Esophagus squamous epithelium (tissue), 5 donors: ENCODE measurements around the gene CA9. TPM values are rescaled to one million over a fixed set of nuclear protein-coding genes. Genes with fewer than 3 reads are reported as not detected.

Experiments
- DNase-seq: peaks from one replicate; lab custom pipeline; 2025; lab: John Stamatoyannopoulos, UW
- H3K27ac ChIP-seq, 4 donors: fragments of 200-600 bp; sonication (generic); one replicate each; pipeline ENCODE4 v1.5.1; 2016 to 2019; ENCODE audit warnings: mild to moderate bottlenecking in 1 of 4
- H3K27me3 ChIP-seq, 4 donors: fragments of 200-600 bp; sonication (generic); 1 replicate in 3 of 4; 2 replicates in 1 of 4; pipeline versions ENCODE4 v1.5.1 to v1.6.0; 2017 to 2021; ENCODE audit warnings: antibody characterized with exemption in 1 of 4
- H3K36me3 ChIP-seq, 3 donors: fragments of 200-600 bp; sonication (generic); one replicate each; pipeline ENCODE4 v1.5.1; 2016 to 2019
- H3K4me1 ChIP-seq, 3 donors: fragments of 200-600 bp; sonication (generic); one replicate each; pipeline ENCODE4 v1.5.1; 2017 to 2019
- H3K4me3 ChIP-seq, 4 donors: fragments of 200-600 bp; sonication (generic); 1 replicate in 3 of 4; 2 replicates in 1 of 4; pipeline ENCODE4 v1.5.1; 2016 to 2019; ENCODE audit warnings: mild to moderate bottlenecking in 2 of 4, moderate library complexity in 1 of 4
- H3K9me3 ChIP-seq, 3 donors: fragments of 200-600 bp; sonication (generic); one replicate each; pipeline ENCODE4 v1.5.1; 2016 to 2019
- POLR2A ChIP-seq, 4 donors: fragments of 450-650 bp; IDR thresholded peaks; one replicate each; pipeline ENCODE4 v1.6.1; 2017; ENCODE audit warnings: antibody characterized with exemption in 4 of 4, mild to moderate bottlenecking in 4 of 4, moderate library complexity in 3 of 4
- WGBS, 2 donors: methylation state at CpG; one replicate each; pipeline ENCODE4 v1.1.5; 2018; 5-methylcytosine and 5-hydroxymethylcytosine counted together
- intact Hi-C: fragments of 100-400 bp; cut with DNase I; formaldehyde crosslinking; loops from one replicate; pipeline ENCODE4 v1.15.0; 2022
- total RNA-seq, 4 donors: library from RNA; depleted of rRNA; stranded (reverse); fragments of >200 nt; gene quantifications; one replicate each; pipeline ENCODE4 v1.1.0, GENCODE V29; 2016
- TF ChIP-seq, protein P1 (sequence below), 6 experiments: fragments of 450-650 bp in 4 of 6; fragments of 200-600 bp in 2 of 6; sonication (generic) in 2 of 6; IDR thresholded peaks; one replicate each; pipeline ENCODE4 v1.5.1; 2016 to 2019; ENCODE audit warnings: antibody characterized with exemption in 6 of 6, mild to moderate bottlenecking in 4 of 6, moderate library complexity in 4 of 6
- donor health status: DM: yes; HTN: yes; CAD: no.

CA9 gene
- total RNA-seq, 4 donors from 2014 or later = 2.2 TPM; not detected in 3

DNA sequence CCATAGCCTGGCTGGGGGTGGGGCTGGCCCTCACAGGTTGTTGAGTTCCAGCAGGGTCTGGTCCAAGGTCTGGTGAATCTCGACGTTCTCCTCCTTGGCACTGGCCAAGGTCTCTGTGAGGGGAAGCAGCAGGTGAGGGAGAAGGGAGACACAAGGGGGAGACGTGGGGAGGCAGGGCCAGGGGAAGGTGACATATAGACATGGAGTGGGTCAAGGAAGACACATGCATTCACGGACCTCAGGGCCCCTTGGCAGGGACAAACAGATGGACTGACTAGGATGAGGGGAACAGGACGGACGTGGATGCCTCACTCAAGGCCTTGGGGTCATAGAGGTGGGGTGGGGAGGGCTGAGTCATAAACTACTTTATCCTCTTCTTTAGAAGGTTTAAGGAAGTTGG is 8.3 kb downstream of the CA9 start:
- Histone ChIP-seq H3K4me1 (peaks cover 0 to 18% (median 0%) of the 10 kb centered on the region in 3 donors), H3K36me3 (peaks cover 0 to 34% (median 0%) of the 10 kb centered on the region in 3 donors), H3K27ac (peak overlapping the region; percentile 14 to 90 (median 51)), H3K27me3 (no peaks in the 10 kb centered on the region), H3K9me3 (no peaks in the 10 kb centered on the region), H3K4me3 (no peak overlapping the region)
- no peak for DNase-seq
- intact Hi-C loops = loop anchor here (10.0 kb wide), 1 partner anchor 77 kb away; the partner anchor contains the start of gene TESK1
- TF ChIP-seq, protein P1, sequence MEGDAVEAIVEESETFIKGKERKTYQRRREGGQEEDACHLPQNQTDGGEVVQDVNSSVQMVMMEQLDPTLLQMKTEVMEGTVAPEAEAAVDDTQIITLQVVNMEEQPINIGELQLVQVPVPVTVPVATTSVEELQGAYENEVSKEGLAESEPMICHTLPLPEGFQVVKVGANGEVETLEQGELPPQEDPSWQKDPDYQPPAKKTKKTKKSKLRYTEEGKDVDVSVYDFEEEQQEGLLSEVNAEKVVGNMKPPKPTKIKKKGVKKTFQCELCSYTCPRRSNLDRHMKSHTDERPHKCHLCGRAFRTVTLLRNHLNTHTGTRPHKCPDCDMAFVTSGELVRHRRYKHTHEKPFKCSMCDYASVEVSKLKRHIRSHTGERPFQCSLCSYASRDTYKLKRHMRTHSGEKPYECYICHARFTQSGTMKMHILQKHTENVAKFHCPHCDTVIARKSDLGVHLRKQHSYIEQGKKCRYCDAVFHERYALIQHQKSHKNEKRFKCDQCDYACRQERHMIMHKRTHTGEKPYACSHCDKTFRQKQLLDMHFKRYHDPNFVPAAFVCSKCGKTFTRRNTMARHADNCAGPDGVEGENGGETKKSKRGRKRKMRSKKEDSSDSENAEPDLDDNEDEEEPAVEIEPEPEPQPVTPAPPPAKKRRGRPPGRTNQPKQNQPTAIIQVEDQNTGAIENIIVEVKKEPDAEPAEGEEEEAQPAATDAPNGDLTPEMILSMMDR (IDR thresholded peaks at IDR 0.05) = no peak
- TF ChIP-seq POLR2A (IDR thresholded peaks at IDR 0.05) = no peak
- 67 to 68% methylated on average over 5 to 6 of the region's 6 CpGs for WGBS, 2 donors

DNA sequence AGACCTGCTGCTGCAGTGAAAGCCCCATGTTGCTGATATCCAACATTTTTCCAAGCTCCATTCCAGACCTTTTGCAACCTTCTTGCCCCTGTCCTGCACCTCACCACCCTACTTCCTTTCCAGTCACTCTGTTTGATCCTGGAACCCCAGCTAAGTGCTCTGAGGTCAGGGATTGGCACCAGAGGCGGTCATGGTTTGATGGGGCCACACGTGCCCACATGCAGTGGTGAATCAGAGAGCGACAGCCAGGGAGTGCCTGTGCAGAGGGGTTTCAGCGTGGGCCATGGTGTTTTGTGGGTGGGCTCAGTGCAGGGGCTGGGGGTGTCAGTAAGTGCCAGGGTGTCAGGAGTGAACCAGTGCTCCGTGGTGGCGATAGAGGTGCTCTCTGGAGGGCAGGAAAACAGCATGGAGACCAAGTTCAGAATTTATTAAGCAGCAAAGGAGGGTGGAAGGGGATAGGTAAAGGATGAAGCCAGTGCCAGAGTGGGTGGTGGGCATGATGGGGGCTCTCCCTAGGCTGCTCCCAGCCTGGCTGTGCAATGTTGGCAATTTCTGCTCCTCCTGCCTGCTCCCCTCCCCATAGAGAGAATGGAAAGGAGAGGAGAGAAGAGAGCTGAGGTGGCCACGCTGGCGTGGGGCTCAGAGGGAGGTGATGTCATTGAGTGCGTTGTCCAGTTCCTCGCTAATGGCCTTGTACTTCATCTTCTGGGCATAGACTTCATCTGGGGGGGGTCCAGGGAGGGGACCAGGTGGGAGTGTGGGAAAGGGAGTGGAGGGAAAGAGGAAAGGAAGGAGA is 9.0 kb downstream of the CA9 start:
- DNase-seq = no peak
- Histone ChIP-seq H3K9me3 (no peaks in the 10 kb centered on the region), H3K36me3 (peaks cover 0 to 34% (median 0%) of the 10 kb centered on the region in 3 donors), H3K27ac (peak overlapping the region in 3 of 4 donors; percentile 72 to 90 (median 87)), H3K27me3 (no peaks in the 10 kb centered on the region), H3K4me3 (no peak overlapping the region), H3K4me1 (peaks cover 0 to 23% (median 0%) of the 10 kb centered on the region in 3 donors)
- 76 to 86% methylated on average over 7 to 10 of the region's 10 CpGs for WGBS, 2 donors
- intact Hi-C loops = loop anchor here (10.0 kb wide), 1 partner anchor 78 kb away; the partner anchor contains the start of gene TESK1
- TF ChIP-seq, protein P1 (IDR thresholded peaks at IDR 0.05) = no peak
- no peak for TF ChIP-seq POLR2A (IDR thresholded peaks at IDR 0.05)

DNA sequence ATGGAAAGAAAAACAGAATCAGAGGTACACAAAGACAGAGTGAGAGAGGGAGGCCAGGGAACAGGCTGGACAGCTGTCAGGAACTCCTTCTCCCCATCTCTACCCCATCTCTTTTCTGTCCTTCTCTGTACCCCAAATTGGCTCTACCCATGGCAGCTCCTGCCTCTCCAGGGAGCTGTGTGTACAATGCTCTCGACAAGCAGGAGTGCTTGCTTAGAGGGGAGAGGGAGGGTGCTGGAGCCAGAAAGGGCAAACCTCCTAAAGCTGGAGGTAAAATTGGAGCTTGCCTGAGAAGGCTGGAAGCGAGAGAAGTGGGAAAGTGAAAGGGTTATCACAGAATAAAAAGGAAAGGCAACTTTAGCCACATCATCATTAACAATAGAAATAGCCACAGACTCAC is 9.6 kb downstream of the CA9 start:
- Histone ChIP-seq H3K9me3 (no peaks in the 10 kb centered on the region), H3K4me3 (peak overlapping the region in 2 of 4 donors; percentile 71 to 76), H3K27me3 (no peaks in the 10 kb centered on the region), H3K27ac (peak overlapping the region in 3 of 4 donors; percentile 72 to 90 (median 87)), H3K4me1 (peaks cover 0 to 28% (median 0%) of the 10 kb centered on the region in 3 donors), H3K36me3 (peaks cover 0 to 34% (median 0%) of the 10 kb centered on the region in 3 donors)
- intact Hi-C loops = loop anchor here (10.0 kb wide), 1 partner anchor 79 kb away; the partner anchor contains the start of gene TESK1
- WGBS, 2 donors = 52 to 78% methylated on average over 2 of the region's 2 CpGs
- no peak for TF ChIP-seq POLR2A (IDR thresholded peaks at IDR 0.05)
- TF ChIP-seq, protein P1 (IDR thresholded peaks at IDR 0.05) = no peak
- no peak for DNase-seq

DNA sequence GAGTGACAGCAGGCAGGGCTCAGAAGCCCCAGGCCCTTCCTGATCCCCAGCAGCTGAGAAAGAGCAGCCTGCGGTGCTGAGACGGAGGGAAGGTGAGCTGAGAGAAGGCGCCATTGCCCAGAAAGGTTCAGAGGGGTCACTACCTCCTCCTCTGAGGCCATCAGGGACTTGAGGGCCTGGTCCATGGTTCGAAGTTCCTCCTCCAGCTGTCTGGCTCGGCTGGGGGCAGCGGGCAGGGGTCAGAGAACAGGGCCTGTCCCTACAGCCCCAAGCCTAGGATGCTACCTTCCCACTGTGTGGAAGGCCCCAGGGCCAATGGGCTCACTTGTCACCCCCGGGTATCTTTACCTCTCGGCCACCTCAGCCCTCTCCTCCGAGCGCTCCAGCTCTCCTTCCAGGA is 11.2 kb downstream of the CA9 start:
- TF ChIP-seq POLR2A (IDR thresholded peaks at IDR 0.05) = no peak
- TF ChIP-seq, protein P1 (IDR thresholded peaks at IDR 0.05) = no peak
- Histone ChIP-seq H3K27me3 (peaks cover 0 to 2% (median 0%) of the 10 kb centered on the region in 4 donors), H3K4me3 (peak overlapping the region in 3 of 4 donors; percentile 59 to 76 (median 71)), H3K9me3 (no peaks in the 10 kb centered on the region), H3K36me3 (peaks cover 0 to 34% (median 0%) of the 10 kb centered on the region in 3 donors), H3K27ac (peak overlapping the region; percentile 43 to 90 (median 73)), H3K4me1 (peaks cover 0 to 44% (median 2%) of the 10 kb centered on the region in 3 donors)
- no peak for DNase-seq
- 83 to 84% methylated on average over 5 to 7 of the region's 10 CpGs for WGBS, 2 donors
- intact Hi-C loops = loop anchor here (10.0 kb wide), 1 partner anchor 80 kb away; the partner anchor contains the start of gene TESK1
